Adrenal gland (tissue), 12 donors: ENCODE results near the gene ZBTB49. TPM values are rescaled to one million over a fixed set of nuclear protein-coding genes. Genes with fewer than 3 reads are reported as not detected.

ENCODE experiments used
- DNase-seq, 7 donors: peaks; one replicate each; pipeline ENCODE4 v3.0.0-alpha.2; 2019 to 2020
- H3K27ac ChIP-seq, 5 donors: fragments of 200-600 bp; sonication (generic) in 4 of 5; 1 replicate in 3 of 5; 2 replicates in 2 of 5; pipeline versions ENCODE4 v1.5.1 to v1.8.0; 2016 to 2020; ENCODE audit warnings: mild to moderate bottlenecking in 1 of 5
- H3K27me3 ChIP-seq: fragments of 200-600 bp; 2 replicates; pipeline ENCODE4 v1.8.0; 2021
- H3K36me3 ChIP-seq, 2 donors: fragments of 200-600 bp; replicated peaks in 1 of 2; 1 replicate in 1 of 2; 2 replicates in 1 of 2; pipeline versions ENCODE4 v1.5.1 to v1.8.0; 2018 to 2022
- H3K4me1 ChIP-seq, 2 donors: fragments of 200-600 bp; replicated peaks in 1 of 2; 1 replicate in 1 of 2; 2 replicates in 1 of 2; pipeline versions ENCODE4 v1.5.1 to v1.8.0; 2018 to 2021
- H3K4me3 ChIP-seq, 4 donors: fragments of 200-600 bp; sonication (generic) in 3 of 4; one replicate each; pipeline ENCODE4 v1.5.1; 2016 to 2018
- H3K9me3 ChIP-seq, 3 donors: fragments of 200-600 bp; sonication (generic) in 1 of 3; replicated peaks in 1 of 3; 1 replicate in 2 of 3; 2 replicates in 1 of 3; pipeline versions ENCODE4 v1.5.1 to v1.8.0; 2016 to 2021
- CTCF ChIP-seq, 6 experiments: fragments of 450-650 bp in 4 of 6; fragments of 200-600 bp in 2 of 6; sonication (generic) in 1 of 6; IDR thresholded peaks; 1 replicate in 5 of 6; 2 replicates in 1 of 6; pipeline versions ENCODE4 v1.5.1 to v1.8.0; 2016 to 2021; ENCODE audit warnings: antibody characterized with exemption in 6 of 6, mild to moderate bottlenecking in 2 of 6, moderate library complexity in 1 of 6
- POLR2A ChIP-seq, 2 donors: fragments of 450-650 bp; IDR thresholded peaks; one replicate each; pipeline ENCODE4 v1.6.1; 2017; ENCODE audit warnings: antibody characterized with exemption in 2 of 2, mild to moderate bottlenecking in 2 of 2, moderate library complexity in 1 of 2
- WGBS, 4 donors: extraction: QIAGEN DNeasy Blood & Tissue Kit in 2 of 4; methylation state at CpG; one replicate each; pipeline versions ENCODE4 v1.1.5 to v1.1.7; 2013 to 2017; 5-methylcytosine and 5-hydroxymethylcytosine counted together
- intact Hi-C, 2 donors: fragments of 100-400 bp; cut with DNase I; formaldehyde crosslinking; loops; one replicate each; pipeline versions ENCODE4 v1.14.1 to v1.15.0; 2022 to 2023
- polyA plus RNA-seq, 3 donors: library from polyadenylated mRNA; stranded (reverse); fragments of 200-250 nt in 2 of 3; fragments of 350-450 nt in 1 of 3; fragmentation: Illumina TruSeq in 1 of 3; extraction: RNeasy Lipid Tissue Mini Kit (QIAGEN cat#74804) in 1 of 3; gene quantifications; one replicate each; pipeline ENCODE4 v1.2.3, GENCODE V29; 2013 to 2014
- total RNA-seq, 9 donors: library from RNA; depleted of rRNA in 4 of 9; stranded (reverse); fragments of >200 nt in 4 of 9; fragments of 120-200 nt in 1 of 9; fragmentation: NEBNext Ultra II Directional in 1 of 9; extraction: Animal tissue kit (Norgen Biotek cat#: 25700) in 1 of 9; gene quantifications; one replicate each; pipeline versions ENCODE4 v1.1.0 to v1.2.4, GENCODE V29; 2013 to 2023
- donor health status: healthy with polysubstance abuse.
- donor health status: Bipolar disorder and iron deficiency.
- donor health status: DM: yes; HTN: yes; CAD: no.
- donor health status: DM: no; HTN: no; CAD: no.
- donor health status: DM: no; HTN: no; CAD: no.
- donor health status: DM: yes; HTN: yes; CAD: no.

ZBTB49 gene
- total and polyA plus RNA-seq, 12 donors, result 3.3 to 7.2 (median 4.7) TPM

GRCh38 chr4:4349867-4350266, 59.8 kb downstream of the ZBTB49 start:
- intact Hi-C loops, result no loop called here
- 48 to 60% (median 55%) methylated on average over 3 of the region's 3 CpGs for WGBS, 4 donors

DNA sequence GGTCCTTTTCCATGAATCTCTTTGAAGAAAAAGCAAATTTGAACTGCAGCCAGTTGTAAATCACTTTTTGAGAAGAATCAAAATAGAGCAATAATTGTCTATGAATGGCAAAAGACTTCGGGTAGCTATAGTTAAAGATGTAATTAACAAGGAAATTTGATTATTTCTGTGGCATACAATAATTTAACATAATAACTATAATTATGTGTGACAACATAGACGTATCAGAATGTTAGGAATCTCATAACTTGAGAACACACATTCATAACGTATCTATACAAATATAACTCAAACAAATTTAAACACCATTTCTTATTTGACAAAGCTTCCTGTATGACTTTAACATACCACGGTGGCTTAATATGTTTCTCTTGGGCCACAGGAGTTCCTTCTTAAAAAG, 60.9 kb downstream of the ZBTB49 start:
- Histone ChIP-seq H3K27me3 (no peaks in the 10 kb centered on the region), H3K4me1 (no peaks in the 10 kb centered on the region), H3K9me3 (no peaks in the 10 kb centered on the region), H3K36me3 (no peaks in the 10 kb centered on the region), H3K27ac (no peak overlapping the region), H3K4me3 (no peak overlapping the region)
- intact Hi-C loops, result no loop called here
- TF ChIP-seq POLR2A (IDR thresholded peaks at IDR 0.05), result no peak
- TF ChIP-seq CTCF (IDR thresholded peaks at IDR 0.05), result no peak
- no peak for DNase-seq
- 77 to 84% (median 81%) methylated on average over 4 of the region's 4 CpGs for WGBS, 4 donors

More at GRCh38 chr4:4349867-4350266, 59.8 kb downstream of the ZBTB49 start:
- TF ChIP-seq CTCF (IDR thresholded peaks at IDR 0.05) (no peak), POLR2A (IDR thresholded peaks at IDR 0.05) (no peak)
- no peak overlapping the region for H3K27ac ChIP-seq
- H3K36me3 ChIP-seq, result no peaks in the 10 kb centered on the region
- H3K4me3 ChIP-seq, result no peak overlapping the region
- no peaks in the 10 kb centered on the region for H3K4me1 ChIP-seq
- no peaks in the 10 kb centered on the region for H3K27me3 ChIP-seq
- H3K9me3 ChIP-seq, result no peaks in the 10 kb centered on the region
- no peak for DNase-seq

DNA sequence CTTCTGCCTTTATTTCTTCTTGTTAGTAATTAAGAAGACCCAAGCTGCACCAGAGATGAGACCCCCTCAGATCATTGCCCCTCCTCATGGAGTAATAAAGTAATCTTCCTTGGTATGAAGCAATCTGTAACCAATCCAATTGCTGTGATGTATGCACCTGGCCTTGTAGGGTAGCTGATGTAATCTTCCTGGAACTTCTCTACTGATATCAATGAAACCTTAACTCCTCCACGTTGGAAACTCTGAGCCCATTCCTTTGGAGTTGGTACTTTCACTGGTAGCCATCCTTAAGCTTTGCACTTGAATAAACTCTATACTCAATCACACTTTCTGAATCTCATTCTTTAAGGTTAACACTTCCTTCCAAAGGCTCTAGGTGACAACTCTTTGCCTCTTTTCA, 65.3 kb downstream of the ZBTB49 start:
- Histone ChIP-seq H3K27ac (no peak overlapping the region), H3K27me3 (no peaks in the 10 kb centered on the region), H3K4me1 (no peaks in the 10 kb centered on the region), H3K36me3 (no peaks in the 10 kb centered on the region), H3K4me3 (no peak overlapping the region), H3K9me3 (no peaks in the 10 kb centered on the region)
- TF ChIP-seq CTCF (IDR thresholded peaks at IDR 0.05), result no peak
- 25 to 33% (median 29%) methylated on average over 1 of the region's 1 CpG for WGBS, 4 donors
- no peak for DNase-seq
- intact Hi-C loops, result no loop called here

DNA sequence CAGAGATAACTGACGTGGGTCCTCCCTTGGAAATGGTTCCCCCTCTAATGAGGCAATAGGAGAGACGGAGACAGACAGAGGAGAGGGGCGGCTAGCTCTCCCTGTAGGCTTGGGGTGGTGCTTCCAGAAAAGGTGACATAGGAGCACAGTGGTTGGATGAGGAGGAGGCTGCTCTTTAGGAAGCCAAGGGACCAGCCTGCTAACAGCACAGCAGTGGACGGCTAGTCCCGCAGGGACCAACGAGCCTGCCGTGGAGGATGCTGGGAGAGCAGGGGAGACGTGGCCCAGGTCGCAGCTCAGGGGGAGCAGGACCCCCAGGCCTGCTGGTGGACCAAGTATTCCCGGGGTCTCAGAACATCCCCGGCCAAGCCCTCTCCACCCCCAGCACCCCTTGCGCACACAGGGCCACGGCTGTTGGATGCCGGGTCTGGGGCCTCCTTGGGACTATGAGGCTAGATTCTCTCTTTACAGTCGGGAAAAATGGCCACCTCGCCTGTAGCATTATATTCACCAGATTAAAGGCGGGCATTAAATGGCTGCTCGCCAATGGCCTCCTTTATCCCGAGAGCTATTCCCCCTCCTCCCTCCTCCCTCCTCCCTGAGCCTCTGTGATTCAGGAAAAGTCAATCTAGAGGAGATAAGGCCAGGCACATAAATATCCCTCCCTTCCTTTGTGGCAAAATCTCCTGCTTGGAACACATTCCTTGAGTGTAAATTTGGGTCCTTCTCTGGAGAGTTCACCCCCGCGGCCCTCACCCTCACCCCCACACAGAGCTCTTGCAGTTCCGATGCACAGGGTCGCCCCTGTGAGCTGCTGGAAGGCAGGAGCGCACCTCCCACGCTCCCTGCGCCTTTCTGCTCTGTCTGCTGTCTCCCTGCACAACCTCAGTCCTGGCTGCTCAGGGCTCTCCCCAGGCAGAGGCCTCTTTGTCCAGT, 66.3 kb downstream of the ZBTB49 start:
- DNase-seq, result peak in 1 of 7 donors; percentile 4
- Histone ChIP-seq H3K36me3 (no peaks in the 10 kb centered on the region), H3K4me3 (no peak overlapping the region), H3K9me3 (no peaks in the 10 kb centered on the region), H3K27me3 (no peaks in the 10 kb centered on the region), H3K27ac (no peak overlapping the region), H3K4me1 (no peaks in the 10 kb centered on the region)
- no peak for TF ChIP-seq POLR2A (IDR thresholded peaks at IDR 0.05)
- TF ChIP-seq CTCF (IDR thresholded peaks at IDR 0.05), result no peak
- WGBS, 4 donors, result 55 to 69% (median 65%) methylated on average over 19 to 26 of the region's 26 CpGs
- intact Hi-C loops, result no loop called here
